ENCODE results near the gene GRM4.

GRCh38 chr6:33998660-33999059 lies 147.2 kb downstream of the GRM4 start:
- no peak for TF ChIP-seq POLR2A (IDR thresholded peaks at IDR 0.05)
- no peak for TF ChIP-seq CTCF (IDR thresholded peaks at IDR 0.05)
- no peak for TF ChIP-seq EP300 (IDR thresholded peaks at IDR 0.05)

All from upper lobe of left lung (tissue), 4 donors.